ENCODE results near the gene NCOA1.
"Not testable (repeated sequence)": the region's sequence is repeated elsewhere in the genome, so short reads cannot be mapped to it uniquely, and the experiment has no call there.

The NCOA1 gene

GRCh38 chr2:24644032-24644431 lies 153.0 kb downstream of the NCOA1 start:
- DNase-seq = no peak

- DNase-seq = no peak
Measured at GRCh38 chr2:24650997-24651642, 160.1 kb downstream of the NCOA1 start.

GRCh38 chr2:24651643-24652003 lies 160.6 kb downstream of the NCOA1 start:
- DNase-seq = no peak

- DNase-seq = no peak
Measured at GRCh38 chr2:24652265-24653182, 161.5 kb downstream of the NCOA1 start.

GRCh38 chr2:24657818-24658217 lies 166.8 kb downstream of the NCOA1 start:
- DNase-seq = no peak

GRCh38 chr2:24658531-24659202 lies 167.6 kb downstream of the NCOA1 start:
- no peak for DNase-seq

GRCh38 chr2:24659862-24660261 lies 168.8 kb downstream of the NCOA1 start:
- no peak for DNase-seq

GRCh38 chr2:24667542-24667941 lies 176.5 kb downstream of the NCOA1 start:
- no peak for DNase-seq

- no peak for DNase-seq
Measured at GRCh38 chr2:24671230-24671629, 180.2 kb downstream of the NCOA1 start.

- DNase-seq = no peak
Measured at GRCh38 chr2:24672589-24672988, 181.5 kb downstream of the NCOA1 start.

- DNase-seq = no peak
Measured at GRCh38 chr2:24675338-24675737, 184.3 kb downstream of the NCOA1 start.

- no peak for DNase-seq
Measured at GRCh38 chr2:24676493-24676892, 185.4 kb downstream of the NCOA1 start.

- not testable (repeated sequence) for DNase-seq
Measured at GRCh38 chr2:24678066-24678465, 187.0 kb downstream of the NCOA1 start.

GRCh38 chr2:24680196-24680595 lies 189.1 kb downstream of the NCOA1 start:
- DNase-seq = no peak

- DNase-seq = peak; percentile 14
Measured at GRCh38 chr2:24682304-24682703, 191.2 kb downstream of the NCOA1 start.

GRCh38 chr2:24683408-24683807 lies 192.4 kb downstream of the NCOA1 start:
- DNase-seq = no peak

- no peak for DNase-seq
Measured at GRCh38 chr2:24690524-24690923, 199.5 kb downstream of the NCOA1 start.

GRCh38 chr2:24691806-24692205 lies 200.8 kb downstream of the NCOA1 start:
- DNase-seq = peak; percentile 7

- DNase-seq = no peak
Measured at GRCh38 chr2:24697792-24698191, 206.7 kb downstream of the NCOA1 start.

GRCh38 chr2:24702800-24703199 lies 211.7 kb downstream of the NCOA1 start:
- no peak for DNase-seq

- DNase-seq = no peak
Measured at GRCh38 chr2:24704692-24705091, 213.6 kb downstream of the NCOA1 start.

GRCh38 chr2:24707143-24707542 lies 216.1 kb downstream of the NCOA1 start:
- DNase-seq = no peak

GRCh38 chr2:24708537-24709152 lies 217.6 kb downstream of the NCOA1 start:
- DNase-seq = no peak

Data from eye (tissue), 1 donor.